Measurements from ENCODE around the gene ECSCR. TPM values are rescaled to one million over a fixed set of nuclear protein-coding genes. Genes with fewer than 3 reads are reported as not detected.
A peak's percentile ranks its signal among the peaks of the same experiment; 100 is the strongest.
"Not testable (repeated sequence)": the region's sequence is repeated elsewhere in the genome, so short reads cannot be mapped to it uniquely, and the experiment has no call there.

ECSCR gene, protein sequence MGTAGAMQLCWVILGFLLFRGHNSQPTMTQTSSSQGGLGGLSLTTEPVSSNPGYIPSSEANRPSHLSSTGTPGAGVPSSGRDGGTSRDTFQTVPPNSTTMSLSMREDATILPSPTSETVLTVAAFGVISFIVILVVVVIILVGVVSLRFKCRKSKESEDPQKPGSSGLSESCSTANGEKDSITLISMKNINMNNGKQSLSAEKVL
- total RNA-seq (2014; rRNA removed; shearing (Covaris generic)): not detected in 2 replicates
- polyA plus RNA-seq (2014; cell fraction: nucleus; rRNA removed): not detected in 2 replicates

GRCh38 chr5:139462586-139463276 is at the start of gene ECSCR:
ECSCR (minus strand) TSS chr5:139462743; CDS start chr5:139462670, 73 bp downstream.
- no peak for DNase-seq (ENCODE audit: extremely low read depth, low read depth)

GRCh38 chr5:139504722-139505121 is 42.2 kb upstream of the ECSCR start:
- not testable (repeated sequence) for DNase-seq (ENCODE audit: extremely low read depth, low read depth)

- DNase-seq (ENCODE audit: extremely low read depth, low read depth): not testable (repeated sequence)
Observed at GRCh38 chr5:139503879-139504278, 41.3 kb upstream of the ECSCR start.

GRCh38 chr5:139503036-139503817 is 40.7 kb upstream of the ECSCR start:
- not testable (repeated sequence) for DNase-seq (ENCODE audit: extremely low read depth, low read depth)

GRCh38 chr5:139501381-139501780 is 38.8 kb upstream of the ECSCR start:
- DNase-seq (ENCODE audit: extremely low read depth, low read depth): no peak

- no peak for DNase-seq (ENCODE audit: extremely low read depth, low read depth)
Observed at GRCh38 chr5:139495638-139496435, 33.3 kb upstream of the ECSCR start.

DNA sequence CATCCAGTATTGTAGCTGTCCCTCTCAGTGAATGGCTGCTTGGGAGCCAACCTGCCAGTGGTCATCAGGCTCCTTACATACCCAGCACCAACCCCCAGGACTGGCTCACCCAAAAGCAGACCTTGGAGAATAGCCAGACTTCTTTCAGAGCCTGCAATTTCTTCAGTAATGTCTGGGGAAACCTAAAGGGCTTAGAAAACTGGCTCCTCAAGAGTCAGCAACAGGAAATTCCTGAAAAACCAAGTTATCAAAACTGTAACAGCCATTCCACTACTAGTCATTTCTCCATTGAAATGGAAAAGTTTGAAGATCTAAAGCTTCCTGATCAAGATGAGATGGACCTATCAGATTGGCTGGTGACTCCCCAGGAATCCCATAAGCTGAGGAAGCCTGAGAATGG is 32.3 kb upstream of the ECSCR start:
- no peak for DNase-seq (ENCODE audit: extremely low read depth, low read depth)

DNA sequence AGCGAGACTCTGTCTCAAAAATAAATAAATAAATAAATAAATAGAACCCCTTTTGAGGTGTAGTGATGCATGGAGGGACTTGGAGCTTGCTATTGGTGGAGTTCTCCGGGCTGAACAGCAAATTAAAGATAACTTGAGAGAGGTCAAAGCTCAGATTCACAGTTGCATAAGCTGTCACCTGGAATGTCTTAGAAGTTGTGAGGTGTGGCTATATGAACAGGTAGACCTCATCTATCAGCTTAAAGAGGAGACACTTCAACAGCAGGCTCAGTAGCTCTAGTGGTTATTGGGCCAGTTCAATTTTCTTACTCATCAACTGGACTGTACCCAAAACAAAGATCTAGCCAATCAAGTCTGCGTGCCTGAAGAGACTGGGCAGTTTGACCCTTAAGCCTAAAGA is 31.7 kb upstream of the ECSCR start:
- no peak for DNase-seq (ENCODE audit: extremely low read depth, low read depth)

GRCh38 chr5:139492700-139493192 is 30.2 kb upstream of the ECSCR start:
- DNase-seq (ENCODE audit: extremely low read depth, low read depth): no peak

DNA sequence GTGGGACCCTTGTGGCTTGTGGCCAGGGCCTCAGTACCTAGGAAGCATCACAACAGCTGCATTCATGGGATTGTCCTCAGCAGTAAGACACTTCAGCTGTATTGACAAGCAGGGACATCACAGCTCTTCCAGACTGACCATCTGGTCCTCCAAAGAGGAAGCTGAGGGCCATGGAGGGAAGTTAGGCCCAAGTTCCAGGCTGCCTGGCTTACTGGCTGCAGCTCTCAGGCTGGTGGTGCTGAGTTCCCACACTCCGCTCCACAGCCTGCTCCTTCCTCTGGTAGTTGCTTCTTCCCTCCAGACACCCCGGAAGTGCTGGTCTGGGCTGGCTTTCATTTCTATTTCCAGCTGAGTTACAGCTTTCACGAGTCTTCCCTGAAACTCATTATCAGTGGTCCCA is 25.7 kb upstream of the ECSCR start:
- no peak for DNase-seq (ENCODE audit: extremely low read depth, low read depth)

DNA sequence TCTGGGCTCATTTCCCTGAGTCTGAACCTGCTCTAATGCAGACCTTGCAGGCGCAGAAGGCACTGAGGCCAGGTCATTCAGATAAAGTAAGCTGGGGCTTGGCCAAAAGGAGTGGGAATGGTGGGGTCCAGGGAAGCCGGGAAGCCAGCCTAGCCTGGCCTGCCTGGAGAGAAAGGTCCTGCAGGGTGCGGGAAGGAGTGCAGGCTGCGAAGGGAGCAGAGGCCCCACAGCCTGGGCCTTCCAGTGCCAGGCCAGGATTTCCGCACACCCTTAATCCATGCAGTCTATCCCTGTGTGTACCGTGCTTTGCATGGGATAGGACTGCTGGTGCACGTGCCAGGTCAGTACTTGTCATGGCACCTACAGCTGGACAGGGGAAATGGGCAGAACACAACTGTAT is 23.7 kb upstream of the ECSCR start:
- DNase-seq (ENCODE audit: extremely low read depth, low read depth): no peak

- DNase-seq (ENCODE audit: extremely low read depth, low read depth): not testable (repeated sequence)
Observed at GRCh38 chr5:139482890-139483208, 20.3 kb upstream of the ECSCR start.

DNA sequence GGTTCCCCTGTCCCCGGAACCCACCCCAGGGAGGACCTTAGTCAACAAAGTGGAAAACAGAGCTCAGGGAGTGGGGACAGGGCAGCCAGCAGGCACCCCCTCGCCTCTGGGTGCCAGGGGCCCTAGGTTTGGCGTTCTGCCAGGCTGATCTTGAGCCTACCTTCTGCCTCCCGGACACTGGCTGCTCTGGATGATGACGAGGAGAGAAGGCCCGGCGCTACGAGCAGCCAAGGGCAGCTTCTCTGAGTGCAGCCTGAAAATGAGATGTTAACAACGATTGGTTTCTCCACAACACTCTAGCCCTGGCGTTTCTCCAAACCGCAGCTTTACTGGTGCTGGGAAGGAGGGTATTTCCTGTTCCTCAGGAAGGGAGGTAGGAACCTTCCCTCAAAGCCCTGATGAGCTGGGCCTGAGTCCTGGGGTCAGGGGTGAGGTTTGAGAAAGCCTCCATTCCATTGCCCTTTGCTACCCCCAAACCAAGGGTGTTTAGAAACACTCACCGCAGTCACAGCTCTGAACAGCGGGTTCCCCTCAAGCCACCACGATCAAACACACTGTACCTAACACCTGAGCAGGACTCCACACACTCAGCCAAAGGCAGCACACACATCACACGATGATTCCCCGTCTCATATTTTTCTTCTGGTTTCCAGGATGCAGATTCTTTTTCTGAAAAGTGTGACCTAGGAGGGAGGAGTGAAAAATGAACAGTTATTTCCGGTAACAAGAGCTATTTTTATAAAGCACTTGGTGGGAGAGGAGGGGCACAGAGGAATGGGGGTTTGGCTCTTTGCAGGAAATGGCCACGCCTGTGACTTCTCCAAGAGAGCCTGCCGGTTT is 19.7 kb upstream of the ECSCR start, which contains the start of gene STING1:
STING1 (minus strand) TSS at position 709 of the 840 bp plus-strand sequence. CDS start 1,054 bp downstream, outside the sequence.
- DNase-seq (ENCODE audit: extremely low read depth, low read depth): peak; percentile 40

- DNase-seq (ENCODE audit: extremely low read depth, low read depth): no peak
Observed at GRCh38 chr5:139481580-139482049, 19.1 kb upstream of the ECSCR start.

- DNase-seq (ENCODE audit: extremely low read depth, low read depth): no peak
Observed at GRCh38 chr5:139481122-139481533, 18.6 kb upstream of the ECSCR start.

DNA sequence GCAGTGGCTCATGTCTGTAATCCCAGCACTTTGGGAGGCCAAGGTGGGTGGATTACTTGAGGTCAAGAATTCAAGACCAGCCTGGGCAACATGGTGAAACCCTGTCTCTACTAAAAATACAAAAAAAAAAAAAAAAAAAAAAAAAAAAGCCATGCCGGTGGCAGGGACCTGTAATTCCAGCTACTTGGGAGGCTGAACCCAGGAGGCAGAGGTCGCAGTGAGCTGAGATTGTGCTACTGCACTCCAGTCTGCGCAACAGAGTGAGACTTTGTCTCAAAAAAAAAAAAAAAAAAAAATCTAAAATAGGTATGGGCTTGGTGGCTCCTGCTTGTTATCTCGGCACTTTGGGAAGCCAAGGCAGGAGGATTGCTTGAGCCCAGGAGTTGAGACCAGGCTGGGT is 17.2 kb upstream of the ECSCR start:
- not testable (repeated sequence) for DNase-seq (ENCODE audit: extremely low read depth, low read depth)

DNA sequence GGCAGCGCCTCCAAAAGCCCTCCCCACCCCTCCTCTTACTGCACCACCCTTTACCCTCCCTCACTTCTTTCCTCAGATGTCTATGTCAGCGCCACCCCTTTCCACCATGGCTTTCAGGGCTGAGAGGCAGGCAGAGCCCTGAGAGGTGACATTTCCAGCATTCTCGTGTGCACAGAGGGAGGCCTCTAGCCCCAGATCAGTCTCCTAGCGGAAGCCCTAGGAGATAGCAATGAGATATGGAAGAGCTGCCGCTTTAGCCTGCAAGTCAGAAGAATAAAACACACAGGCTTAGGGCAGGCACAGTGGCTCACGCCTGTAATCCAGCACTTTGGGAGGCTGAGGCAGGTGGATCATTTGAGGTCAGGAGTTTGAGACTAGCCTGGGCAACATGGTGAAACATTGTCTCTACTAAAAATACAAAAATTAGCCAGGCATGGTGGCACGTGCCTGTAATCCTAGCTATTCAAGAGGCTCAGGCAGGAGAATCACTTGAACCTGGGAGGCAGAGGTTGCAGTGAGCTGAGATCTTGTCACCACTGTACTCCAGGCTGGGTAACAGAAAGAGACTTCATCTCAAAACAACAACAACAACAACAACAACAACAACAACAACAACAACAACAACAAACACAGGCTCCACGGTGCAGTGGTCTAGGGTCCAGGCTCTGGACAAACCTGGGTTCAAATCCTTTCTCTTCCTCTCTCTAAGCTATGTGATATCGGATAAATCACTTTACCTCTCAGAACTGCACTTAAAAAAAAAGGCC is 16.3 kb upstream of the ECSCR start:
- not testable (repeated sequence) for DNase-seq (ENCODE audit: extremely low read depth, low read depth)

GRCh38 chr5:139475865-139476617 is 13.5 kb upstream of the ECSCR start:
- DNase-seq (ENCODE audit: extremely low read depth, low read depth): no peak

Data from NCI-H460 (cell line).